ENCODE results near the gene PRPF40B.

The PRPF40B gene

GRCh38 chr12:49673446-49674317, 50.3 kb downstream of the PRPF40B start:
- H3K27ac Mint-ChIP-seq: peak overlapping the region; percentile 95
- peaks cover 88% of the 10 kb centered on the region for H3K4me1 Mint-ChIP-seq
- H3K27me3 Mint-ChIP-seq: no peaks in the 10 kb centered on the region
- H3K36me3 Mint-ChIP-seq: peaks cover 3% of the 10 kb centered on the region
- no peaks in the 10 kb centered on the region for H3K9me3 Mint-ChIP-seq
- H3K4me3 Mint-ChIP-seq: peak overlapping the region; percentile 61

DNA sequence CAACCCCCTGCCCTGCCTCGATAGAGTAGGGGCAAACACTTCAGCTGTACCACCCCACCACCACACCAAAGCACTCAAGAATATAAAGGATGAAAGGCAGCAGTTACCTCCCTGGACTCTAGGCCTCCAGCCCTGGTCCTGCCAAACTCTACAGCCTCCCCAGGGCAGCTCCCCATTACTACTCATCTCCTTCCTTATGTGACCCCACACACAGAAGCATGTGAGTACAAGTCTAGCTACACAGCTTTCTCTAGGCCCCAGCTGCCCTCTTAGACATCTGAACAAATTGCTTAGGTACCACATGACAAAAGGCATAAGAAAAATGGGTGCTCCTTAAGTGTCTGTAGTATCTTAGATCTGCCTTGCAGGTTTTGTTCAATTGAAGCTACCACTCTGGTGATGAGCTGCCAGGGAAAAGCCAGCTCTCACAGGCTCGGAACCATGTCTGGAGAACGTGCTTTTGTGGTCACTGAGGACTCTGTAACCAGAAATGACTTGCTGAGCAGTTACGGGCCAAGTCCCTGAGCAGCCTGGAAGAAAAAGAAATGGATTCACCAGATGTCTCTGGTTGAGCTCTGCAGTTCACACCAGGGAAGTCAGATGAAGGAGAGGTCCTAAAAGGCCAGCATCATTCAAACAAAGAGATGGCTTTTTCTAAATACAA, 51.1 kb downstream of the PRPF40B start:
- Mint-ChIP-seq H3K27me3 (no peaks in the 10 kb centered on the region), H3K4me1 (peaks cover 82% of the 10 kb centered on the region), H3K27ac (peak overlapping the region; percentile 95), H3K36me3 (peaks cover 3% of the 10 kb centered on the region), H3K4me3 (peak overlapping the region; percentile 61), H3K9me3 (no peaks in the 10 kb centered on the region)

- H3K27ac Mint-ChIP-seq: peak overlapping the region; percentile 75
- no peaks in the 10 kb centered on the region for H3K27me3 Mint-ChIP-seq
- peaks cover 75% of the 10 kb centered on the region for H3K4me1 Mint-ChIP-seq
- H3K9me3 Mint-ChIP-seq: no peaks in the 10 kb centered on the region
- no peaks in the 10 kb centered on the region for H3K36me3 Mint-ChIP-seq
- H3K4me3 Mint-ChIP-seq: no peak overlapping the region
Observed at GRCh38 chr12:49675137-49675536, 51.8 kb downstream of the PRPF40B start.

- H3K27me3 Mint-ChIP-seq: no peaks in the 10 kb centered on the region
- no peak overlapping the region for H3K4me3 Mint-ChIP-seq
- H3K27ac Mint-ChIP-seq: no peak overlapping the region
- no peaks in the 10 kb centered on the region for H3K9me3 Mint-ChIP-seq
- peaks cover 58% of the 10 kb centered on the region for H3K4me1 Mint-ChIP-seq
- H3K36me3 Mint-ChIP-seq: no peaks in the 10 kb centered on the region
Observed at GRCh38 chr12:49678711-49679110, 55.4 kb downstream of the PRPF40B start.

DNA sequence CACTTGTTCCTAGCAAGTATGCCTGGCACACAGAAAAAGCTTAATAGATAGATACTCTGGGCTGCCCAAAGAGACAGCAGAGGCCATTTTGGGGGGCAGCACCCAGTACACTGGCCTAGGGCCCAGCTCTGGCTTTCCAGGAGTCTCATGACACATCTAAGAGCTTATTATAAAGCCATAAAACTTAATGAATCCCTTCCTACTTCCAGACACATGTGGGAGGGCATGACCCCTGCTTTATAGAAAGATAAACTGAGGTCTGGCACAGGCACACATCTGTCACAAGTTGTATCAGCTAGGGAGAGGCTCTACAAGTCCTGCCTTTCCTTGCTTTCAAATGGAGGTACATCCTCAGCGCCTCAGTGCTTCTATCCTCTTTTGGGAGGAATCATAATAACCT, 56.7 kb downstream of the PRPF40B start:
- Mint-ChIP-seq H3K4me1 (peaks cover 57% of the 10 kb centered on the region), H3K27ac (no peak overlapping the region)

DNA sequence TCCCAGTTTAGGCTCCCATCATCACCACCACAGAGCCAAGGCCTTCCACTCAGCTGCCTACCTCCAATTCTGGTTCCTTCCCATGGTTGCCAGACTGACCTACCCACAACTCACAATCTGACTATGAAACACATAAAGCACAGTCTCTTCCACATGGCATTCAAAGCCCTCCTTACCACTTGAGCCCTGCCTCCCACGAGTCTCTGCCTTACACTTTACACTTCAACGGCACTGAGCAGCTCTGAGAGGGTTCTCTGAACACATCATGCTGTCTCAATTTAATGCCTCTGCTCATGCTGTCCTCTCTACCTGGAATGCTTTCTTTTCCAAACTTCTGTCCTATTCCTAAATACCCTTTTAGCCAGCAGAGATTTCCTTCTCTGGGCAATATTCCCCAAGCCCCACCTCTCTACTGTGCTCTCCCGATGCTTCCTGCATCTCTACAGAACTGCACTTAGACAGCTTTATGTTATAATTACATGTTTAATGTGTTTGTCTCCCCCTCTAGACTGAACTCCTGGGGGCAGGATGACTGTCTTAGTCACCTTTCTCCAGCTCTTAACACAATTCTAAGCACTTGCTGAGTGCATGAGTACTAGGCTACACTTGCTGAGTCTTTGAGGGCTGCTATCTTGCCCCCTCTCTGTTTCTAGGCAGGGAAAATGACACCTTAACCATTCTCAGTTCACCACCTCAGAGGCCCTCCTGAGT, 60.4 kb downstream of the PRPF40B start:
- H3K9me3 Mint-ChIP-seq: no peaks in the 10 kb centered on the region
- H3K36me3 Mint-ChIP-seq: no peaks in the 10 kb centered on the region
- no peak overlapping the region for H3K4me3 Mint-ChIP-seq
- H3K27me3 Mint-ChIP-seq: no peaks in the 10 kb centered on the region
- peaks cover 51% of the 10 kb centered on the region for H3K4me1 Mint-ChIP-seq
- H3K27ac Mint-ChIP-seq: peak overlapping the region; percentile 0

More for the DNA sequence above, 56.7 kb downstream of the PRPF40B start:
- Mint-ChIP-seq H3K36me3 (no peaks in the 10 kb centered on the region), H3K4me3 (no peak overlapping the region), H3K27me3 (no peaks in the 10 kb centered on the region), H3K9me3 (no peaks in the 10 kb centered on the region)

GRCh38 chr12:49684310-49684854, 61.0 kb downstream of the PRPF40B start:
- Mint-ChIP-seq H3K27me3 (no peaks in the 10 kb centered on the region), H3K36me3 (no peaks in the 10 kb centered on the region), H3K4me1 (peaks cover 56% of the 10 kb centered on the region), H3K9me3 (no peaks in the 10 kb centered on the region), H3K4me3 (no peak overlapping the region), H3K27ac (no peak overlapping the region)

- peaks cover 2% of the 10 kb centered on the region for H3K36me3 Mint-ChIP-seq
- no peaks in the 10 kb centered on the region for H3K27me3 Mint-ChIP-seq
- H3K4me1 Mint-ChIP-seq: peaks cover 73% of the 10 kb centered on the region
- H3K27ac Mint-ChIP-seq: no peak overlapping the region
- H3K9me3 Mint-ChIP-seq: no peaks in the 10 kb centered on the region
- H3K4me3 Mint-ChIP-seq: no peak overlapping the region
Observed at GRCh38 chr12:49687941-49688340, 64.6 kb downstream of the PRPF40B start.

- H3K36me3 Mint-ChIP-seq: peaks cover 4% of the 10 kb centered on the region
- H3K27ac Mint-ChIP-seq: no peak overlapping the region
- H3K27me3 Mint-ChIP-seq: no peaks in the 10 kb centered on the region
- H3K4me1 Mint-ChIP-seq: peaks cover 63% of the 10 kb centered on the region
- no peaks in the 10 kb centered on the region for H3K9me3 Mint-ChIP-seq
- H3K4me3 Mint-ChIP-seq: no peak overlapping the region
Observed at GRCh38 chr12:49689237-49689636, 65.9 kb downstream of the PRPF40B start.

DNA sequence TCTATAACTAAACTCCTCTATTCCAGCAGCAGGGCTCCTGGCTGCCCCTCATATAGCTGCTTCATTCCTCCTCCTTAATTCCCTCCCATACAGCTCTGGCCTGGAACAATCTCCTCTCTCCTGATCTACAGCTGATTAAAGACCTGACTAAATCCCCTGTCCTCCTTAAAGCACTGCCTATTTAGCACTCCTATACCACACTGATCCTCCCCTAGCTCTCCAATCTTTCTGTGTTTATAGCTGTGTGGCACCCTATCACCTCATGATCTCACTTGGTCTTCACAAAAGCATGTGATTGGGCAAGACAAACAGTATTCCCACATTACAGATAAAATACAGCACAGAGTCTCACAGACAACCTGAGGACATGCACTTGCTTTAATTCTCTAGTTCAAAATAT, 66.4 kb downstream of the PRPF40B start:
- Mint-ChIP-seq H3K9me3 (no peaks in the 10 kb centered on the region), H3K27me3 (no peaks in the 10 kb centered on the region), H3K4me3 (no peak overlapping the region), H3K36me3 (peaks cover 4% of the 10 kb centered on the region), H3K27ac (no peak overlapping the region), H3K4me1 (peaks cover 57% of the 10 kb centered on the region)

- Mint-ChIP-seq H3K4me1 (peaks cover 58% of the 10 kb centered on the region), H3K9me3 (no peaks in the 10 kb centered on the region), H3K27ac (no peak overlapping the region), H3K36me3 (peaks cover 4% of the 10 kb centered on the region), H3K4me3 (no peak overlapping the region), H3K27me3 (no peaks in the 10 kb centered on the region)
Observed at GRCh38 chr12:49692851-49693250, 69.5 kb downstream of the PRPF40B start.

GRCh38 chr12:49693931-49694444, 70.6 kb downstream of the PRPF40B start:
- Mint-ChIP-seq H3K27me3 (no peaks in the 10 kb centered on the region), H3K36me3 (peaks cover 4% of the 10 kb centered on the region), H3K27ac (no peak overlapping the region), H3K4me3 (no peak overlapping the region), H3K4me1 (peaks cover 60% of the 10 kb centered on the region), H3K9me3 (no peaks in the 10 kb centered on the region)
